Heart right ventricle (tissue), 16 donors: Measurements from ENCODE around the gene LTBP2. TPM values are rescaled to one million over a fixed set of nuclear protein-coding genes. Genes with fewer than 3 reads are reported as not detected.

Experiments used
- ATAC-seq, 8 donors: fragments of 200-7000 bp; cut with Tn5 transposase; one replicate each; pipeline ENCODE4 v1.9.1; 2020; ENCODE audit warnings: mild to moderate bottlenecking in 8 of 8, moderate library complexity in 8 of 8, moderate number of reproducible peaks in 1 of 8
- DNase-seq, 2 donors: peaks; one replicate each; pipeline ENCODE4 v3.0.0-alpha.2; 2020
- H3K27ac ChIP-seq, 10 donors: fragments of 200-600 bp; sonication (generic) in 2 of 10; one replicate each; pipeline versions ENCODE4 v1.5.0 to v1.8.0; 2020 to 2022; ENCODE audit warnings: mild to moderate bottlenecking in 3 of 10
- H3K27me3 ChIP-seq, 7 donors: fragments of 200-600 bp; one replicate each; pipeline ENCODE4 v1.8.0; 2021 to 2022; ENCODE audit warnings: mild to moderate bottlenecking in 2 of 7
- H3K36me3 ChIP-seq, 9 donors: fragments of 200-600 bp; sonication (generic) in 1 of 9; one replicate each; pipeline versions ENCODE4 v1.5.0 to v1.8.0; 2020 to 2022; ENCODE audit warnings: mild to moderate bottlenecking in 2 of 9
- H3K4me1 ChIP-seq, 9 donors: fragments of 200-600 bp; sonication (generic) in 1 of 9; one replicate each; pipeline versions ENCODE4 v1.5.0 to v1.8.0; 2020 to 2022; ENCODE audit warnings: mild to moderate bottlenecking in 4 of 9
- H3K4me3 ChIP-seq, 10 donors: fragments of 200-600 bp; sonication (generic) in 2 of 10; one replicate each; pipeline versions ENCODE4 v1.5.0 to v1.8.0; 2020 to 2022; ENCODE audit warnings: mild to moderate bottlenecking in 7 of 10, moderate library complexity in 2 of 10
- H3K9me3 ChIP-seq, 11 donors: fragments of 200-600 bp in 10 of 11; sonication (generic) in 2 of 11; one replicate each; pipeline versions ENCODE4 v1.5.0 to v1.8.0; 2013 to 2022; ENCODE audit warnings: mild to moderate bottlenecking in 2 of 11, control low read depth in 1 of 11, moderate library complexity in 1 of 11
- WGBS, 2 donors: extraction: QIAGEN DNeasy Blood & Tissue Kit; methylation state at CpG; one replicate each; pipeline ENCODE4 v1.1.7; 2013; ENCODE audit warnings: inconsistent platforms in 1 of 2; 5-methylcytosine and 5-hydroxymethylcytosine counted together
- intact Hi-C, 10 donors: fragments of 100-400 bp; cut with DNase I; formaldehyde crosslinking; loops; one replicate each; pipeline versions ENCODE4 v1.11.1 to v1.14.2; 2022
- polyA plus RNA-seq, 2 donors: library from polyadenylated mRNA; stranded (reverse); fragments of 200-250 nt; gene quantifications; one replicate each; pipeline ENCODE4 v1.2.3, GENCODE V29; 2013
- total RNA-seq, 10 donors: library from RNA; stranded (reverse); fragmentation: NEBNext Ultra II Directional in 3 of 10; extraction: Animal tissue kit (Norgen Biotek cat#: 25700) in 3 of 10; gene quantifications; one replicate each; pipeline versions ENCODE4 v1.2.1 to v1.2.4, GENCODE V29; 2021 to 2023
- TF ChIP-seq, protein P1 (sequence below), 9 donors: fragments of 200-600 bp; sonication (generic) in 2 of 9; IDR thresholded peaks; one replicate each; pipeline versions ENCODE4 v1.5.0 to v1.8.0; 2021 to 2022; ENCODE audit warnings: antibody characterized with exemption in 9 of 9, mild to moderate bottlenecking in 5 of 9, moderate library complexity in 1 of 9
- donor health status: Arrhythmogenic right ventricular cardiomyopathy.
- donor health status: ischemic (EF 13 %, LVEDD 7.1; RV severe dilation, severe dysfunction).
- donor health status: healthy with polysubstance abuse.
- donor health status: DM: no; HTN: yes; CAD: no.
- donor health status: DM: no; HTN: no; CAD: no.
- donor health status: ischemic (EF 25% LVEDD 6.9; RV normal size, moderate dysfunction).
- donor health status: ischemic (EF 25% LVEDD 5.7; RV mildly dilated, moderate dysfunction).
- donor health status: healthy.
- donor health status: DM: yes; HTN: yes; CAD: no.
- donor health status: Ischemic cardiomyopathy.
- donor health status: ischemic (EF 35%, LVEDD 5.7; RV mildly dilated, moderate dysfunction).
- donor health status: nonischemic (EF 11% LVEDD 7.7; RV severe dilation, severe dysfunction).
- donor health status: DM: yes; HTN: yes; CAD: no.
- donor health status: PGD.
- donor health status: ischemic (EF 29% LVEDD 5.4; RV normal size, mild dysfunction).
- donor health status: nonischemic (EF 23%, LVEDD 6.1; RV moderate dilation, normal function).

The LTBP2 gene
- total and polyA plus RNA-seq, 12 donors = 3.5 to 50.3 (median 17.3) TPM

DNA sequence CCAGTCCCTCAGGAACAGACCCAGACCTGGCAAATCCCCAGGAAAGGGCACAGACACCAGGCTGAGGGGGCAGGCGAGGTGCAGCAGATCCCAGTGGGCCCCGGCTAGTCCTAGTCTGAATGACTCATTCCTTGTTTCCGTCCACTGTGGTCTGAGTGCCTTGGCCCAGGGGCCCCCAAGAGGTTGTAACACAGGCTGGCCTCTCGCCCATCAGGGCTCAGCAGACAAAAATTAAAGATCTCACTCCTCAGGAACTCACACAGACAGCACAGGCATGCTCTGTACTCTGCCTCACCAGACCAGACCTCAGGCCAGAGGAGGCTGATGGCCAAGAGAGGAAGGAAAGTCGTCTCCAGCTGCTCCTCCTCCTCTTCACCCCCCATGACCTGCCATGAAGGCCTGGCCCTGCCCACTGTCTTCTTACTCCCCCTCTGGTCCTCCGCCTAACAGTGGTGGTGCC lies 7.7 kb upstream of the LTBP2 start:
- intact Hi-C loops = loop anchor here in 6 of 10 donors (5.0 to 10.0 kb wide), 6 partner anchors 43 to 255 kb away; partner anchors contain the start of genes AREL1 (in 1 of the 6), FCF1 (in 1 of the 6), ISCA2 (in 1 of the 6) and NPC2 (in 1 of the 6)
- no peaks in the 10 kb centered on the region for H3K9me3 ChIP-seq
- no peak overlapping the region for H3K4me3 ChIP-seq
- peak; percentile 74 to 90 (median 86) for ATAC-seq
- DNase-seq = peak; percentile 65 to 78
- peaks cover 0 to 12% (median 4%) of the 10 kb centered on the region in 7 donors for H3K27me3 ChIP-seq
- peak overlapping the region; percentile 42 to 88 (median 66) for H3K27ac ChIP-seq
- H3K36me3 ChIP-seq = no peaks in the 10 kb centered on the region
- H3K4me1 ChIP-seq = peaks cover 8 to 73% (median 36%) of the 10 kb centered on the region in 9 donors
- WGBS, 2 donors = 37 to 51% methylated on average over 6 of the region's 6 CpGs
- TF ChIP-seq, protein P1, sequence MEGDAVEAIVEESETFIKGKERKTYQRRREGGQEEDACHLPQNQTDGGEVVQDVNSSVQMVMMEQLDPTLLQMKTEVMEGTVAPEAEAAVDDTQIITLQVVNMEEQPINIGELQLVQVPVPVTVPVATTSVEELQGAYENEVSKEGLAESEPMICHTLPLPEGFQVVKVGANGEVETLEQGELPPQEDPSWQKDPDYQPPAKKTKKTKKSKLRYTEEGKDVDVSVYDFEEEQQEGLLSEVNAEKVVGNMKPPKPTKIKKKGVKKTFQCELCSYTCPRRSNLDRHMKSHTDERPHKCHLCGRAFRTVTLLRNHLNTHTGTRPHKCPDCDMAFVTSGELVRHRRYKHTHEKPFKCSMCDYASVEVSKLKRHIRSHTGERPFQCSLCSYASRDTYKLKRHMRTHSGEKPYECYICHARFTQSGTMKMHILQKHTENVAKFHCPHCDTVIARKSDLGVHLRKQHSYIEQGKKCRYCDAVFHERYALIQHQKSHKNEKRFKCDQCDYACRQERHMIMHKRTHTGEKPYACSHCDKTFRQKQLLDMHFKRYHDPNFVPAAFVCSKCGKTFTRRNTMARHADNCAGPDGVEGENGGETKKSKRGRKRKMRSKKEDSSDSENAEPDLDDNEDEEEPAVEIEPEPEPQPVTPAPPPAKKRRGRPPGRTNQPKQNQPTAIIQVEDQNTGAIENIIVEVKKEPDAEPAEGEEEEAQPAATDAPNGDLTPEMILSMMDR (IDR thresholded peaks at IDR 0.05) = no peak

DNA sequence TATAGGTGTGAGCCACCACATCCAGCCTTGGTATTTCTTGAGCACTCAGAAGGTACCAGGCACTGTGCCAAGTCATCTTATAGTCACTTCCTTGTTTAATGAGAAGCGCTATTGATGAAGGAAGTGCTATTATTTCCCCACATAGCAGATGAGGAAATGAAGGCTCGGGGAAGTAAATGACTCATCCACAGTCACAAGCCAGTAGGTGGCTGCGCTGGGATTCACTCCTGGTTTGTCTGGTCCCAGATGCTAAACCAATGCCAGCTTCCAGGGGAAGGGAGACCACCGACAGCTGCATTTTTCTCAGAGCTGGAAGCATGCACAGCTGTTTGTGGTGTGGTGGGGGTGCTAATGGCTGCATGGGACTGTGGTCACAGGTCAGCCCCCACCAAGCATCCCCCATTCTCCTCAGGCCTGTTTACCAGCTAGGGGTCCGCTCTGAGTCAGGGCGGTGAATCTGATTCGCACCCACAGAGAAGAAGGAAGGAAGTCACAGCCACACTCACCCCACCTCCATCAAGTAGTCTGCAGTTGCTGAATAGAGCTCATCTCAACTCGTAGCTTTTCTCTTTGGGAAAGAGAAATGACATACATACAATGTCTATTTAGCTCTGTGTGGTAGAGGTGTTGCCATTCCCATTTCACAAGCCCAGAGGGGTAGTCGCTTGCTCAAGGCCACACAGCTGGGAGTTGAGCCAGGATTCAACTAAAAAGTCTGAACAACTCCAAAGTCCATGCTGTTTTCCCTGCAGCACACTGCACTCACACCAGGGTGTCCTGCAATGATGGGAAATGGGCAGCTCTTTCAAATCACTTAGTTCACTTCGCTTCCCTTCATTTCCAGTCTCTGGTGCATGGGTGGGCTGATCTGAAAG lies 6.3 kb upstream of the LTBP2 start:
- ATAC-seq = peak in 2 of 8 donors; percentile 25 to 32
- peak overlapping the region in 1 of 10 donors; percentile 6 for H3K4me3 ChIP-seq
- no peak for DNase-seq
- peak overlapping the region; percentile 42 to 88 (median 67) for H3K27ac ChIP-seq
- peaks cover 0 to 22% (median 4%) of the 10 kb centered on the region in 7 donors for H3K27me3 ChIP-seq
- 60 to 70% methylated on average over 10 of the region's 10 CpGs for WGBS, 2 donors
- H3K36me3 ChIP-seq = no peaks in the 10 kb centered on the region
- intact Hi-C loops = loop anchor here in 6 of 10 donors (5.0 to 10.0 kb wide), 6 partner anchors 44 to 254 kb away; partner anchors contain the start of genes AREL1 (in 1 of the 6), FCF1 (in 1 of the 6), ISCA2 (in 1 of the 6) and NPC2 (in 1 of the 6)
- TF ChIP-seq, protein P1 (IDR thresholded peaks at IDR 0.05) = no peak
- peaks cover 8 to 86% (median 36%) of the 10 kb centered on the region in 9 donors for H3K4me1 ChIP-seq
- H3K9me3 ChIP-seq = no peaks in the 10 kb centered on the region

DNA sequence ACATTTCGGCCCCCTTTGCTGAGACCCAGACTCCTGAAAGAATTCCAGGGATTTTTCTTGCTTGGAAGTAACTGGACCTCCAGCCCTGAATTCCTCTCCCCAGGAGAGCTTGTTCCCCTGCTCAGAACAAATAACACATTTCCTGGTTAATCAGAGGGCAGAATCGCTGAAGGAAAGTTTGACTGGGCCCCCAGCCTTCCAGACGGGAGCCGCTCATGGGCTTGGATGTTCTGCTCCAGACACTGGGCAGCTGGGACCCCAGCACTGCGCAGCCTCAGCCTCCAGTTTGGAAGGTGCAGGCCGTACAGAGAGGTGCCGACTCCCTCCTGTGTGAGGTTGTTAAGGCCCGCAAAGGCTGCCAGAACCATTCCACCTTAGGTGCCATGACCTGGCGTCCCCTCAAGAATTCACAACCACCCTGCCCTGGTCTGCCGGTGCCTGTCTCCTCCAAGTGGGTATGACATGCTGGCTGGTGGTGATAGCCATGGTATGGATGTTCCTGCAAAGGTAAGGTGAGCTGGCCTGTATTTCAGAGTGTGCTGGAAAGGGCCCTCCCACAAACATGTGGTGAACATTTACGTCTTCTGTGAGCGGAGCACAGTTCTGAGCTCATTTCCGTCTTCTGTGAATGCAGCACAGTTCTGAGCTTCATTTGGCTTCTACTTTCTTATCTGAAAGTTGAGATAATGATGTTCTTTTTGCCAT lies 5.1 kb upstream of the LTBP2 start:
- peak overlapping the region in 7 of 10 donors; percentile 38 to 84 (median 56) for H3K27ac ChIP-seq
- H3K4me1 ChIP-seq = peaks cover 8 to 95% (median 42%) of the 10 kb centered on the region in 9 donors
- no peaks in the 10 kb centered on the region for H3K36me3 ChIP-seq
- TF ChIP-seq, protein P1 (IDR thresholded peaks at IDR 0.05) = no peak
- DNase-seq (no peak), ATAC-seq (no peak)
- H3K9me3 ChIP-seq = no peaks in the 10 kb centered on the region
- H3K27me3 ChIP-seq = peaks cover 0 to 28% (median 7%) of the 10 kb centered on the region in 7 donors
- H3K4me3 ChIP-seq = no peak overlapping the region
- intact Hi-C loops = loop anchor here in 6 of 10 donors (5.0 to 10.0 kb wide), 6 partner anchors 45 to 252 kb away; partner anchors contain the start of genes AREL1 (in 1 of the 6), FCF1 (in 1 of the 6), ISCA2 (in 1 of the 6) and NPC2 (in 1 of the 6)
- 81 to 89% methylated on average over 13 of the region's 13 CpGs for WGBS, 2 donors
